HEK293T (cell line): Measurements from ENCODE around the gene FAT2.

Source experiments
- ARNT ChIP-seq: fragments of 450-650 bp; IDR thresholded peaks from 2 replicates; pipeline ENCODE4 v1.6.1; 2017; ENCODE audit warnings: mild to moderate bottlenecking
- BHLHE40 ChIP-seq: fragments of 450-650 bp; IDR thresholded peaks from 2 replicates; pipeline ENCODE4 v1.6.1; 2016; ENCODE audit warnings: mild to moderate bottlenecking, moderate library complexity, borderline replicate concordance
- ELF4 ChIP-seq: fragments of 450-650 bp; IDR thresholded peaks from 2 replicates; pipeline ENCODE4 v1.6.1; 2017; ENCODE audit warnings: antibody characterized with exemption
- FOXM1 ChIP-seq: fragments of 450-650 bp; IDR thresholded peaks from 2 replicates; pipeline ENCODE4 v1.6.1; 2017; ENCODE audit warnings: mild to moderate bottlenecking, borderline replicate concordance
- L3MBTL2 ChIP-seq: fragments of 450-650 bp; conservative IDR thresholded peaks from 2 replicates; pipeline ENCODE4 v1.6.1; 2016; ENCODE audit warnings: mild to moderate bottlenecking
- SP1 ChIP-seq: fragments of 450-650 bp; IDR thresholded peaks from 2 replicates; pipeline ENCODE4 v1.6.1; 2017
- SUZ12 ChIP-seq: fragments of 450-650 bp; IDR thresholded peaks from 2 replicates; pipeline ENCODE4 v1.6.1; 2016; ENCODE audit warnings: mild to moderate bottlenecking

DNA sequence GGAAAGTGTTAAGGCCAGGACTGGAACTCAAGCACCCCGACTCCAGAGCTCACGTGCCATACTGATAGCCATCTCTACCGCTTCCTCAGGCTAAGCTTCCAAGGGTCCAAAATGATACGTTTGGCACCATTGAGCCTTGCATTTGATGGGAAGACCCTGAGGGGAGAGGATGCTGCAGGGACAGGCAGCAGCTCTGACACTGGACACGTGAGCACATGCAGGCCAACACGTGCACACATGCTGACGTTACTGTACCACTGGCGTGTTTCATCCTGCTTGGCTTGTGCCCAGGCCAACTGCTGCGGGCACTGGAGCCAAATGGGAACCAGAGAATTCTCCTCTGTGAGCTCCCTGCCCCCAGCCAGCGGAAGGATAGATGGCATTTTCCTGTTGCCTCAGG lies 5.2 kb downstream of the FAT2 start:
- TF ChIP-seq SUZ12 (no peak), ELF4 (no peak), ARNT (no peak), BHLHE40 (no peak), SP1 (no peak), L3MBTL2 (no peak), FOXM1 (no peak)
